Ovary (tissue), 3 donors: Measurements from ENCODE around the gene SS18.

Experiments
- EP300 ChIP-seq: sonication (generic); formaldehyde crosslinking; IDR thresholded peaks from one replicate; pipeline ENCODE4 v1.6.1; 2017; ENCODE audit warnings: antibody characterized with exemption
- POLR2A ChIP-seq: fragments of 450-650 bp; IDR thresholded peaks from one replicate; pipeline ENCODE4 v1.6.1; 2017; ENCODE audit warnings: antibody characterized with exemption, mild to moderate bottlenecking, moderate library complexity
- TF ChIP-seq, protein P1 (sequence below), 3 donors: fragments of 450-650 bp in 2 of 3; fragments of 200-600 bp in 1 of 3; IDR thresholded peaks; one replicate each; pipeline versions ENCODE4 v1.5.1 to v1.8.0; 2016 to 2022; ENCODE audit warnings: antibody characterized with exemption in 3 of 3, mild to moderate bottlenecking in 1 of 3
- donor health status: DM: no; HTN: no; CAD: no.

DNA sequence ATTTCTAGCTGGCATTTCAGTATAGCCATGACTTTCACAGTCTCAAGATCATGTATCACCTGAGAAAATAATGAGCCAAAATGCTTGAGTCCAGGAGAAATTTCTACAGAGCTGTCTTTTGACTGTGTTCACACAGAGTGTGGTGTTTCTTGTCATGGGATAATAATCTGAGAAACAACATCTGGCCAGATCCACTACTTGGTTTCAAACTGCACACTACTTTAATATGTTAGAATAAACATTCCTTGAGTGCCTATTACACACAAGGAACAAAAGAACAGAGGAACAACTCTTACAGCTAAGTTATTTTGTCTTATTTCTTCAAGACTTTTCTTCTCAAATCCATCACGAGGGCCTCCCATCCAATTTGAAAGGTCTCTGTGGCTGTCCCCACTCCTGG lies 108.3 kb downstream of the SS18 start:
- no peak for TF ChIP-seq POLR2A
- TF ChIP-seq, protein P1, sequence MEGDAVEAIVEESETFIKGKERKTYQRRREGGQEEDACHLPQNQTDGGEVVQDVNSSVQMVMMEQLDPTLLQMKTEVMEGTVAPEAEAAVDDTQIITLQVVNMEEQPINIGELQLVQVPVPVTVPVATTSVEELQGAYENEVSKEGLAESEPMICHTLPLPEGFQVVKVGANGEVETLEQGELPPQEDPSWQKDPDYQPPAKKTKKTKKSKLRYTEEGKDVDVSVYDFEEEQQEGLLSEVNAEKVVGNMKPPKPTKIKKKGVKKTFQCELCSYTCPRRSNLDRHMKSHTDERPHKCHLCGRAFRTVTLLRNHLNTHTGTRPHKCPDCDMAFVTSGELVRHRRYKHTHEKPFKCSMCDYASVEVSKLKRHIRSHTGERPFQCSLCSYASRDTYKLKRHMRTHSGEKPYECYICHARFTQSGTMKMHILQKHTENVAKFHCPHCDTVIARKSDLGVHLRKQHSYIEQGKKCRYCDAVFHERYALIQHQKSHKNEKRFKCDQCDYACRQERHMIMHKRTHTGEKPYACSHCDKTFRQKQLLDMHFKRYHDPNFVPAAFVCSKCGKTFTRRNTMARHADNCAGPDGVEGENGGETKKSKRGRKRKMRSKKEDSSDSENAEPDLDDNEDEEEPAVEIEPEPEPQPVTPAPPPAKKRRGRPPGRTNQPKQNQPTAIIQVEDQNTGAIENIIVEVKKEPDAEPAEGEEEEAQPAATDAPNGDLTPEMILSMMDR (IDR thresholded peaks at IDR 0.05), result no peak
- no peak for TF ChIP-seq EP300
